HEK293 (cell line): ENCODE data around the gene SLAMF9.

Source experiments
- CTCF ChIA-PET: fragments of 350-600 bp; formaldehyde crosslinking; extraction: SDS; loops from one replicate; lab custom pipeline; 2021; ENCODE audit warnings: antibody characterized with exemption; lab: Yijun Ruan, JAX
- POLR2A ChIA-PET: fragments of 300-600 bp; formaldehyde crosslinking; extraction: SDS; loops from one replicate; lab custom pipeline; 2020; ENCODE audit warnings: antibody characterized with exemption, inconsistent platforms; lab: Yijun Ruan, JAX
- H3K27ac ChIP-seq: fragments of 200-500 bp; sonication (Bioruptor generic); 2 replicates; pipeline ENCODE4 v1.5.1; 2014; ENCODE audit warnings: low read depth, low read length, control low read depth, inconsistent platforms; ENCODE audit errors: extremely low read depth
- H3K36me3 ChIP-seq, 2 experiments: fragments of 200-500 bp in 1 of 2; sonication (Bioruptor generic) in 1 of 2; 1 replicate in 1 of 2; 2 replicates in 1 of 2; pipeline ENCODE4 v1.5.1; 2014 to 2017; ENCODE audit warnings: inconsistent platforms in 2 of 2, low read length in 2 of 2; ENCODE audit not compliant: control insufficient read depth in 2 of 2, insufficient read depth in 1 of 2
- H3K4me1 ChIP-seq: fragments of 200-500 bp; sonication (Bioruptor generic); 2 replicates; pipeline ENCODE4 v1.5.1; 2014; ENCODE audit warnings: mild to moderate bottlenecking, low read length, inconsistent platforms; ENCODE audit not compliant: control insufficient read depth, insufficient read depth
- H3K4me3 ChIP-seq: 2 replicates; pipeline ENCODE4 v1.5.1; 2011; ENCODE audit warnings: low read depth, mild to moderate bottlenecking, control low read depth, low read length, moderate library complexity
- H3K9me3 ChIP-seq: fragments of 200-500 bp; sonication (Bioruptor generic); 2 replicates; pipeline ENCODE4 v1.5.1; 2014; ENCODE audit warnings: low read depth, low read length, inconsistent platforms; ENCODE audit not compliant: control insufficient read depth, insufficient read depth
- EGR2 ChIP-seq: fragments of 450-650 bp; formaldehyde crosslinking; IDR thresholded peaks from 2 replicates; pipeline ENCODE4 v1.5.1; 2016; ENCODE audit warnings: low read depth, missing biosample characterization, missing genetic modification characterization
- GLIS1 ChIP-seq: fragments of 450-650 bp; formaldehyde crosslinking; IDR thresholded peaks from 2 replicates; pipeline ENCODE4 v1.5.1; 2016; ENCODE audit warnings: missing biosample characterization, missing genetic modification characterization
- GLIS2 ChIP-seq: fragments of 450-650 bp; formaldehyde crosslinking; IDR thresholded peaks from 2 replicates; pipeline ENCODE4 v1.5.1; 2016; ENCODE audit warnings: missing biosample characterization, missing genetic modification characterization
- PRDM10 ChIP-seq: fragments of 450-650 bp; formaldehyde crosslinking; IDR thresholded peaks from 2 replicates; pipeline ENCODE4 v1.5.1; 2016; ENCODE audit warnings: missing biosample characterization, missing genetic modification characterization
- REST ChIP-seq: fragments of 450-650 bp; formaldehyde crosslinking; IDR thresholded peaks from 2 replicates; pipeline ENCODE4 v1.5.1; 2016; ENCODE audit warnings: missing biosample characterization, missing genetic modification characterization
- ZNF366 ChIP-seq: fragments of 450-650 bp; formaldehyde crosslinking; conservative IDR thresholded peaks from 2 replicates; pipeline ENCODE4 v1.5.1; 2016; ENCODE audit warnings: missing biosample characterization, missing genetic modification characterization
- ZNF501 ChIP-seq: fragments of 450-650 bp; formaldehyde crosslinking; IDR thresholded peaks from 2 replicates; pipeline ENCODE4 v1.5.1; 2016; ENCODE audit warnings: missing biosample characterization, missing genetic modification characterization
- ZNF513 ChIP-seq: fragments of 450-650 bp; IDR thresholded peaks from 2 replicates; pipeline ENCODE4 v1.5.1; 2018; ENCODE audit warnings: missing biosample characterization, missing genetic modification characterization
- ZNF701 ChIP-seq: fragments of 450-650 bp; formaldehyde crosslinking; IDR thresholded peaks from 2 replicates; pipeline ENCODE4 v1.5.1; 2016; ENCODE audit warnings: missing biosample characterization, missing genetic modification characterization

SLAMF9 gene

GRCh38 chr1:159947942-159948341, 6.1 kb downstream of the SLAMF9 start:
- Histone ChIP-seq H3K36me3 (no peaks in the 10 kb centered on the region), H3K4me3 (no peak overlapping the region)
- POLR2A ChIA-PET = no interaction called here
- TF ChIP-seq EGR2 (tag by site-specific recombination) (peak; percentile 96), ZNF366 (0 out of 2 replicates have a peak, but pooled peaks have one; percentile 12), PRDM10 (tag by site-specific recombination) (no peak), ZNF513 (tag by site-specific recombination) (peak; percentile 77)
- TF ChIP-seq, all 188 proteins: peak for 3
- Histone ChIP-seq H3K27ac (no peak overlapping the region), H3K9me3 (no peaks in the 10 kb centered on the region), H3K4me1 (no peaks in the 10 kb centered on the region)
- CTCF ChIA-PET = interaction anchor here (0.7 to 10.8 kb wide), 3 partner anchors 59 to 1059 kb away, joined by 4 to 87 read pairs (median 6); no protein-coding TSS in a partner anchor

GRCh38 chr1:159946242-159947187, 7.5 kb downstream of the SLAMF9 start:
- TF ChIP-seq REST (tag by site-specific recombination) = peak; percentile 60
- TF ChIP-seq GLIS2 (tag by site-specific recombination) = no peak
- TF ChIP-seq ZNF701 (tag by site-specific recombination) = no peak
- TF ChIP-seq GLIS1 (tag by site-specific recombination) = no peak
- no peak for TF ChIP-seq ZNF501 (tag by site-specific recombination)
- TF ChIP-seq, all 188 proteins: peak for 1
- H3K27ac ChIP-seq = no peak overlapping the region
- no peak overlapping the region for H3K4me3 ChIP-seq
- H3K9me3 ChIP-seq = no peaks in the 10 kb centered on the region
- CTCF ChIA-PET = interaction anchor here (0.5 to 10.8 kb wide), 22 partner anchors 9 to 814 kb away, joined by 3 to 87 read pairs (median 4); no protein-coding TSS in a partner anchor
- no peaks in the 10 kb centered on the region for H3K36me3 ChIP-seq
- POLR2A ChIA-PET = interaction anchor here (0.8 to 4.1 kb wide), 5 partner anchors 14 to 61 kb away, joined by 3 to 25 read pairs (median 4); partner anchors contain the start of gene TAGLN2
- no peaks in the 10 kb centered on the region for H3K4me1 ChIP-seq
